Stimulated activated CD4-positive, alpha-beta T cell treated with anti-CD3 and anti-CD28 coated beads, Interleukin-12 subunit alpha, Interleukin-12 subunit beta, amount 100 ng/mL, for 4 hours (primary cell): ENCODE measurements around the gene SPAG16.
"Not testable (repeated sequence)": the region's sequence is repeated elsewhere in the genome, so short reads cannot be mapped to it uniquely, and the experiment has no call there.

Source experiments
- DNase-seq: peaks from one replicate; pipeline ENCODE4 v3.0.0-alpha.2; 2020

Gene SPAG16

DNA sequence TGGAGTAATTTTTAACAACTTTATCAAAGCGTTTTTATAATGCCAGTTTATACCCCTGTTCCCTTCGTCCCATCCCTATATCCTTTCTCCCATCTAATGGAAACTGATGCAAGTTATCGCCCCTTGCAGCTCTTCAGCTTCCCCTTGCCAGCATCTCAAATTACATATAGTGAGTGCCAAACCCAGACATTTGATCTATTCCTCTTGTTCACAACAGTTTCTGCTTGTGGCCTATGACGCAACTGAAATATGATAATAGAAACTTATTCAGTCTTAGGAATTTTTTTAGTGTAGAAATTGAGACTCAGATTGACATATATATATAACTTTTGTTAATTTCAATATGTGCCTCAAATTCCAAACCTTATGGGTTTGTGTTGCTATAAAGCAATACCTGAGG is 564.4 kb downstream of the SPAG16 start:
- DNase-seq, result no peak

DNA sequence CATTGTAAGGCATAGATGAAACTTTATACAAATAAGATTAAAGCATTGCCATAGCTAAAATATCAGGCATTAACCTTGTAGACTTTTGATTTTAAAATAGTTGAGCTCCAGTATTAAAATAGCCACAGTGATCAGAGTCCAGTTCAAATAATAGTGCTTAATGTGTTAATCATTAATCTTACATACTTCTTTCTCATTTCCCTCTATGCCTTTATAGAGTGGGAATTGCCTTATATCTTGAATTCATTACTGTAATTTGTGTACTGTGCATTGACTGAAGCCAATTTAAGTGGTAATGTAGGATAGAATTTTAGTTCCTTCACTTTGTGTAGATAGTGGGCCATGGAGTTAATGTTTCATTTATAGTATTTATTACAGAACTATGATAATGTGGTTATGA is 577.4 kb downstream of the SPAG16 start:
- no peak for DNase-seq

DNA sequence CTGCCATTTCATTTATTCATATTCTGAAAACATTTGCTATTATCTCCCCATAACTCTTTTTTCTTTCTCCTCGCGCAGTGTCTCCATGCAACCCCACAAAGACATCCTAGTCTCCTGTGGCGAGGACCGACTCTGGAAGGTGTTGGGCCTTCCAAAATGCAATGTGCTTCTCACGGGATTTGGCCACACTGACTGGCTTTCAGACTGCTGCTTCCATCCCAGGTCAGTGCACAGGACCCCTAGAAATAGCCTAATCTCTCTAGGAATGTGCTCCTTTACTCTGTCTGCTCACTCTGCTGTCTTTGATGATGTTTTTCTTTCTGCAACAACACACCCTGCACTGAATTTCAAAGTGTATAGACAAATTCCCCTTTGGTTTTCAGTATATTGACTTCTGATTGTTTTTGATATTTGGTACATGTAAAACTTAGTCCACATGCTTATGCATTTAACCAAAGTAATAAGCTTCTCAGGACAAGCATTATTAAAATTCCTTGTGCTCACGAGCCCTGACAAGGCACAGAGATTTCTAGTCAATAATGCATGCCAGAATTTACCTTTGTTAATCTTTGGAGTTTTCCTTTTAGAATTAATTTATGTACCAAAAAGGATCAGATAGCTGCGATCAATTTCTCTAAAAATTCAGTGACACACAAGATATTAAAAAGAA is 578.3 kb downstream of the SPAG16 start:
- DNase-seq, result no peak

DNA sequence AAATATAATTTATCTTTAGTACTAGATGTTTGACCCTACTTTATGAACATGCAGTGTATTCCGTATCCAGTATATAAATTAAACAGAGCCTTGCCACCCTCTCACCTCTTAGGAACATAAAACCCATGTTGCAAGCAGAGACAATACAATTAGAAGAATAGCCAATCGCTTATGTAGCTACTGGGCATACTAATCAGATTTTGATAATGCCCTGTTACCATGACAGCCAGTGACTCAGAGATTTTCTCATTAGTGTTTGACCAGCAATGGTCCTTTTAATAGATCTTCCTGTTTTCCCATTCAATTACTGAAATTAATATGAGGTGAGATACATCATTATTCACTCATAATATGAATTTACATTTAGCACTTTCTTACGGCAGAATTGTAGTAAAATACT is 579.3 kb downstream of the SPAG16 start:
- DNase-seq, result no peak

DNA sequence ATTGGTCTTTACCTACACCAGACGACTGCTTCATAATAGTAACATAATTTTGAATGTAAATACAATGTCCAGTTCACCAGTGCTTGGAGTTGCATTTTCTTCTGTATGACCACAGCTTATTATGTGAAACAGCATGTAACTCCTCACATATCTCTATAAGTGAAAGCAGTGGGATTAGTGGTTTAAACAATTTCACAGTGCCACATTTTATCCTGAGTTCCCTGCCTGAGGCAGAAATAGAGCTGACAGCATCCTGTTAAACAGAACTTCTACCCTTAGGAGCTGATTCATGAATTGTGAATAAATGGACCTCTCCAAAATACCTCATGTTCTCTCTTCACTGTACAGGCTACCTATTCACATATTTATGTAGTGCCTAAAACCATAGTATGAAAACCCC is 584.3 kb downstream of the SPAG16 start:
- DNase-seq, result no peak

DNA sequence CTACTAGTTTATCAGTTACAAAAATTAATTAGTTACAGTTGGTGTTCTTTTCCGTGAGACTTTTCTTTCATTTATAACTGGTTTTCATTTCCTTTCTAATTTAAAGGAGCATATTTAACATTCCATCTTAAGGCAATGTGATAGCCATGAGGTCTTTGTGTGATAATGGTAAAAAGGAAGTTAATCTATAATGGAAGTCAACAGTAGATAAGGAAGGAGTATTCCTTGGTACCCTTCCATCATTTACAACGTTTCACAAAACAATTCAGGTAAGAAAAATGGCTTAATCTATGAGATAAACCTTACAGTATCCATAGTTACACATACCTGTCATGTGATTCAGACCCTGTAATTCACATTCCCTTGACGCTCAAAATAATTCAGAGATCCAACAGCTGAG is 601.2 kb downstream of the SPAG16 start:
- DNase-seq, result no peak

DNA sequence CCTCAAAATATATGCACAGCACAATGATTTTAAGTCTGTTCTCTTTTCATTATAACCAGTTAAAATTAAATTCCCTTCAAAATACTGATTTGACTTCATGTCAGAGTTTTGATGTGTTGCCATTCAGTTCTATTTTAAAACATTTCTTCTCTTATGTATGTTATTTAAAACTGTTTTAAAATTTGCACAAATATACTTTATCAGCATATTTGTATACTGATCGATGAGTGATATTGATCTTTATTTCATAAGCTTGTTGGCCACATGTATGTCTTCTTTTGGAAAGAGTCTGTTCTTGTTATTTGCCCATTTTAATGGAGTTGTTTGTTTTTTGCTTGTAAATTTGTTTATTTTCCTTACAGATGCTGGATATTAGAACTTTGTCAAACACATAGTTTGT is 630.2 kb downstream of the SPAG16 start:
- no peak for DNase-seq

DNA sequence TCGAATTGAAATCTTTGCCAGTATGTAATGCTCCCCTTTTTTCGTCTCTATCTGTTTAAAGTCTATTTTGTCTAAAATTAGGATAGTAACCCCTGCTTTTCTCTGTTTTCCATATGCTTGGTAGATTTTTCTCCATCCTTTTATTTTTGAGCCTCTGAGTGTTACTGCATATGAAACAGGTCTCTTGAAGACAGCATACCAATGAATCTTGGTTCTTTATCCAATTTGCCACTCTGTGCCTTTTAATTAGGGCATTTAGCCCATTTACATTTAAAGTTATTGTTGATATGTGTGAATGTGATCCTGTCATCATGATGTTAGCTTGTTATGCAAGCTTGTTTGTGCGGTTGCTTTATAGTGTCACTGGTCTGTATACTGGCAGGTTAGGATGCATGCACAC is 635.8 kb downstream of the SPAG16 start:
- no peak for DNase-seq

DNA sequence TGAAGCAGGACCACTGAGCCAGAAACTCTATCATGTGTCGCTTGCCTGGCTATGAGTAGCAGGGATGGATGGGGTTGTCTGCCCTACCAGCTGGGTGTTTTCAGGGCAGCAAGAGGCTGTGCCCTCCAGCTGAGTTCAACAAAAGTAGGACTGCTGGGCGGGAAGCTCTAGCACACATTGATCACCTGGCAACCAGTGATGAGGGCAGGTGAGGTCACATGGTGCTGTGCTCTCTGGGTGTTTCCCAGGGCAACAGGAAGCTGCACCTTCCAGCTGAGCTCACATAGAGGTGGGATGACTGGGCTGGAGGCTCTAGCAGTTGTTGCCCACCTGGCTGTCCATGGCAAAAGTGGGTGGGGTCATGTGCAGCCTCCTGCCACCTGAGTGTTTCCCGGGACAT is 639.3 kb downstream of the SPAG16 start:
- no peak for DNase-seq

DNA sequence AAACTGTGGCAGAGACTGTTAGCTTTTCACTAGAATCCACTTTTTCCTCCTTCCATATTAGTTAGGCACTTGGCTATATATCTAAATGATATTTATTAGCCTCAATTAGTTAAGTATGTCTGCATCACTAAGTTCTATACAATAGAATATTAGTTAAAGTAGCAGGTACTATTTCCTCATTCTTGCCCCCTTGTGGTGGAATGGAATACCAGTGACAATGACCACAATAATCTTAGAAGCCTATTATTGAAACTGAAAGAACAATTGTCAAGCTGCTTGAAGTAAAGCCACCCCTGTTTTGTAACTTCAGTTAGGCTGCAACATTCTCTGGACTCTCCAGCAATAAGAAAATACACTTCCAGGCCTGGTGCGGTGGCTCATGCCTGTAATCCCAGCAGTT is 650.3 kb downstream of the SPAG16 start:
- DNase-seq, result no peak

DNA sequence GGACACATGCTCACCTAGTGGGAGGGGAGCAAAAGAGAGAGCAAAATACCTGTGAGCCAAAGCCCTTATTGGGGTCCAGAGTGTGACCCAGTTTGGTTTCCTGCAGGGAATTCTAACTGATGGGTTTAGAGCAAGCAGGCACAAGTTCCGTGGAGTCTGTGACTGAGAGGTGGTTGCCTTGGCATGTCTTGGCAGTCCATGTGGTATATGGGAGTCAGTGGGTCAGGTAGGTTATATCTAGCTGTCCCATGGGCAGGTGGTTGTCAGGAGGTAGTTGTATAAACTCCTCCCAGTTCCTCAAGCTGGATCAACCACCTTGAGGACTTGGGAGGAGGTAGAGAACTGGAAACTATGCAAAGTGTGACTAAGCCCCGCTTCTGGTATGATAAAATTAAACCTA is 673.8 kb downstream of the SPAG16 start:
- DNase-seq, result no peak

DNA sequence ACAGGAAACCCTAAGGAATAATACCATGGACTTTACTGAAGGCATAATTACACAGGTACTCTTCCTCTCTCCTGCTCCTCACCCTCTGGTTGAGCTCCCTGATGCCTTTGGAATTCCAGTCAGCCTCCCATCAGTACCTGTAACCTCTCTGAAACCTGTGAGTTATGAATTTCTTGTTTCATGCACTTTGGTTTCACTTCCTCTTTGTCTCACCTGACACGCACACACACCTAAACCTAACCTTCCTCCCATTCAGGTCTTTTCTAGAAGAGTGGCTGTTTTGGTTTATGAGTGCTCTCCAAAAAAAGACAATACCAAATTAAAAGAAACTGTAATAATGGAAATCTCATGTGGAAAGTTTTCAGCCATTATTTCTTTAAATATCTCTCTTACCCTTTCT is 675.3 kb downstream of the SPAG16 start:
- no peak for DNase-seq

DNA sequence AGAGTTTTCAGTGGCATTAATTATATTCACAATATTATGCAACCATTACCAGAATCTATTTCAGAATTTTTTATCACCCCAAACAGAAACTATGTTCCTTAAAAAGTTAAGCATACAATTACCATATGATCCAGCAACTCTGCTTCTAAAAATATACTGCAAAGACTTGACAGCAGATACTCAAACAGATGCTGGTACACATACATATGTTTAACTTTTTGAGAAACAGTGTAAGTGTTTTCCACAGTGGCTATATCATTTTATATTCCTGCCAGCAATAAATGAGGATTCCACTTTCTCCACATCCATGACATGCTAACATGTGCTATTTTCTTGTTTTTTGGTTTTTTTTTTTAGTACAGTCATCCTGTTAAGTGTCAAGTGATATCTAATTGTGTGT is 687.3 kb downstream of the SPAG16 start:
- DNase-seq, result no peak

DNA sequence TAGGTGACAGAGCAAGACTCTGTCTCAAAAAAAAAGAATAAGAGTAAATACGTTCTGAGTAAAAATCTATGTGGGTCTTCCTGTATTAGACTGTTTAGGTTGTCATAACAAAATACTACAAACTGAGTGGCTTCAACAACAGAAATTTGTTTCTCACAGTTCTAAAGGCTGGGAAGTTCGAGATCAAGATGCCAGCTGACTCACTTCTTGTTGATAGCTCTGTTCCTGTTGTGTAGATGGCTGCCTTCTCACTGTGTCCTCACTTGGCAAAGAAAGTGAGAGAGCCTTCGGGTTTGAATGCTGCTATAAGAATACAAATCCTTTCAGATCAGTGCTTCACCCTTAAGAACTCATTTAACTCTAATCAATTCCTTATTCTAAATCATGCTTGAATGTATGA is 696.6 kb downstream of the SPAG16 start:
- DNase-seq, result no peak

DNA sequence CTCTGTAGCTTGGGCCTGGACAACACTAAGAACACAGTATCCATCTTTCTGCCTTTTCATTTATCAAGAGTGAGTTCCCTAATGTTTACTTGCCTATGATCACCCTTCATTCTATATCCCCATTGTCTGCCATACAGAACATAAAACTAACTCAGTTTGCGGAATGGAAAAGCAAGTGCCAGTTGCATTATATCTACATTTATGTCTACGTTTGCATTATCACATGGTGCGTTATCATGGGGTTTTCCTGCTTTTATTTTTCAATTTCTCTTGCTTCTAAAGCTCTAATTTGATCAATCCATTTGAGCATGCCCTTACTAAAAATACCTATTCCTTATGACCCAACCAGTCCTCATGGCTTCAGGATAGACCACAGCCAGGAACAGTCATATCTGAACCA is 704.9 kb downstream of the SPAG16 start:
- no peak for DNase-seq

DNA sequence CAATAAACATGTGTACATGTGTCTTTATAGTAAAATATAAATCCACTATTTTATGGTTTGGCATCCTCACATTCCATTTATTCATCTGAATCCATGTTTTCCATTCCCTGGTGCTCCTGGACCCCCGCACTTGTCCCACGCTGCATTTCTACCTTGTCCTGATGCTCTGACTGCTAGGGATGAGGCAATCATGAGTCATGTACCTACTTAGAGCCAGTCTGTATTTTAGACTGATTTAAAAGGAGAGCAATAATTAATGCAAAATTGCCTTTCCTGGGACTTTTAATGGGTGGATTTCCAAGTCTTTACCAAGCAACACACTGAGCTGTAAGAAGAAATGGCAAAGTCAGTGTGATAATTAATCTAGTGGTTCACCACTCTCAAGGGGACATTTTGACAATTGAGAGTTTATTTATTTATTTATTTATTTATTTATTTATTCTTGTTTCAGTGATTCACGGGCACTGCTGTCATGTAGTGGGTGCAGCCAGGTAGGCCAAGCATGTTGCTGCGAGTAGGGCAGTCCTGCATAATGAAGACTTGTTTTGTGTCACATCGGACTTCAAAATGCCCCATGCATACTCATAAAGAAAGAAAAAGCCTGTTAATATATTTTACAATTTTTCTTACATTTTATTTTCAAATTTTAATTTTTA is 707.3 kb downstream of the SPAG16 start:
- DNase-seq, result no peak

DNA sequence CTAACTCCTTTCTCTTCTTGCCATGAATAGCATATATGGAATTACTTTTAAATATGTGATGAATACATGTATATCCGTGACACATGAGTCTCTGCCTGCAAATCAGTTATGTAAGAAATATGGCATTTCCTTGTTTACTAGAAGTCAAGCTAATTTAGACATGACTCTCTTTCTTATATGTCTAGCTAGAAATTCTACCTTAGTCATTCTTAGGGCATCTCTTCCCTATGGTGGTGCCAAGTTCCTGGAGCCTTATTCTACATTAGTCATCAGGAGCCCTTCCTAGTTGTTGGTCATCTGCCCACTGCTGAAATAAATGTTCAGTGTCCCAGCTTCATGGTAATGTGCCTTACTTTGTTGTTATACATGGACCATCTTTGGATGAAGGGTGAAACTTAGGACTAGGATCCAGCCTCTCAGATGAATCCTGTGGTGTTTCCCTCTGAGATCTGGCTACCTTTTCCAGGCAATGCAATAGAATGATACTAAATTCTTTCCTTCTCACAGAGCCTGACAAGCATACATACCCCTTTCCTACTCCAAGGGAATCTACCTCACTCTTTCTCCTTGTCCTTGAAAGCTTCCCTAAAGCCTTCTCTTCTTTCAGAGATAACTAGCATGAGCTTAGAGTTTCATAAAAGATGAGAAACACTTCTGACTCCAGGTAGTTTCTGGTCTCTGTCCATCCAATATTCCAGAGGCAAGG is 711.3 kb downstream of the SPAG16 start:
- DNase-seq, result no peak

DNA sequence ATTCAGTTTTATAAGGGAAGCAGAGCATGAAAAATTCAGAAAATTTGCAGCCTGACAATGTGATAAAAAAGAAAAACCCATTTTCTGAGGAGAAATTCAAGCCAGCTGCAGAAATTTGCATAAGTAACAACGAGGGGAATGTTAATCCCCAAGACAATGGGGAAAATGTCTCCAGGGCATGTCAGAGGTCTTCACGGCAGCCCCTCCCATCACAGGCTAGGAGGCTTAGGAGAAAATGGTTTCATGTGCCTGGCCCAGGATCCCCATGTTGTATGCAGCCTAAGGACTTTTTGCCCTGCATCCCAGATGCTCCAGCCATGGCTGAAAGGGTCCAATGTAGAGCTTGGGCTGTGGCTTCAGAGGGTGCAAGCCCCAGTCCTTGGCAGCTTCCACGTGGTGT is 714.7 kb downstream of the SPAG16 start:
- DNase-seq, result not testable (repeated sequence)

DNA sequence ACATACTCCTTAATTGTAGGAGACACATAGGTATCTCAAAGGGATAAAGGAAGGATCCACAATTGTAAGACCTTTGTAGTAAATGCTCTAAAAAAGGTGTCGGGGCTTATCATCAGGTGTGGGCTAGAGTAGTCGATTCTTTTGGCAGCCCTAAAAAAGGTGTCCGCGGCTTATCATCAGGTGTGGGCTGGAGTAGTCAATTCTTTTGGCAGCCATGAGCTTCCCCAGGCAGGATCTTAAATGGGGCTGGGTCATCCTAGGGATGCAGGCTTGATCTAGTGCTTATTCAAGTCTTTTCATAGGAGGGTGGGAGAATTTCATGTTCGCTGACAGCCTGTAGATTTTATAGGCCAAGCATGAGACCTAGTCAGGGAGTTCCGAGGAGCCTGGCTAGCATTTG is 720.2 kb downstream of the SPAG16 start:
- DNase-seq, result no peak

DNA sequence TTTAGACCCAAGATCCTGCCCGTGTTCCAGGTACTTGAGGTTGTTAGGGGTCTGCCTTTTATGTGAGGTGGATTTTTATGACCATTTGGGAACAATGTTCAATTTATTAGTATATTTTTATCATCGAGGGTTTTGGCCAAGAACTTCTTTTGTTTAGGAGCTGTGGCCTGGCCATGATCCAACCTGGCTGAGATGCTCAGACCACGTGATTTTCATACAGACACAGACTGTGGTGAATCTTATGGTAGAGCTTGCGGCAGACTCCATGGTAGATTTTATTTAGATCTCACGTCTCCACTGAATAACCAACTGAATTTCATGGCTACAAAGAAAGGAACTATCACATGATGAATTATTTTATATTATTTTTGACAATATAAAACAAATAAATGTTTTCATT is 721.1 kb downstream of the SPAG16 start:
- DNase-seq, result no peak

DNA sequence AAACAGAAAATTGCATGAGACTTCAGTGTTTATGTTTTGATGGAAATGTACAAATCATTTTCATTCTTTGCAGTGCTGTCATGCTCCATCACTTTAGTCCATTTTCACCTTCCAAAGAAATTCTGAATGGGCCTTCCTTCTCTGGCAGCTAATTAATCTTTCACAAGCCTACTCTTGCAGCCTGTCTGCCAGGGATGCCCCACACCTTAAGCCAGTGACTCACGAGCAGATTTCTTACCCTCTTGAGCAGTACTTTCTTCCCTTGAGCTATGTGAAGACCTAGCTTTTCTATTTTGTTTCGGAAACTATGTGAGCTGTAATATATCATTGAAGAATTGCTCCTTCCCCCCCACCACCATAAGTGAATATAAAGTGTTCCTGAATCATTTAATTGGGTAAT is 722.3 kb downstream of the SPAG16 start:
- no peak for DNase-seq

DNA sequence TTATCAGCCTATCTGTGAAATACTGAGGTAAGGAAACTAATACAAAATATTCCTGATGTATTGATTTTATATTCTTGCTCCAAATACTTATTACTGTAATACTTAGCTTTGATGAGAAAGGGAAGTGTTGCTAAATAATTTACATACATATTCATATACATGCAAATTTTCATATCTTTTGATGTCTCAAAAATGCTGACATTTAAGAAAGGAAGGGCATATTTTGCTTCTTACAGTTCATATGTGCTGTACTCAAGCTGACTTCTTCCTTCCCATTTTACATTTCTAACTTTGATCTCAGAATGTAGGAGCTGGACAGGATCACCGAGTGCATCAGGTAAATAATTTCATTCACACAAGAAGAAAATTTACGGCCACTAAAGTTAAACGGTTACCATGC is 727.4 kb downstream of the SPAG16 start:
- no peak for DNase-seq

DNA sequence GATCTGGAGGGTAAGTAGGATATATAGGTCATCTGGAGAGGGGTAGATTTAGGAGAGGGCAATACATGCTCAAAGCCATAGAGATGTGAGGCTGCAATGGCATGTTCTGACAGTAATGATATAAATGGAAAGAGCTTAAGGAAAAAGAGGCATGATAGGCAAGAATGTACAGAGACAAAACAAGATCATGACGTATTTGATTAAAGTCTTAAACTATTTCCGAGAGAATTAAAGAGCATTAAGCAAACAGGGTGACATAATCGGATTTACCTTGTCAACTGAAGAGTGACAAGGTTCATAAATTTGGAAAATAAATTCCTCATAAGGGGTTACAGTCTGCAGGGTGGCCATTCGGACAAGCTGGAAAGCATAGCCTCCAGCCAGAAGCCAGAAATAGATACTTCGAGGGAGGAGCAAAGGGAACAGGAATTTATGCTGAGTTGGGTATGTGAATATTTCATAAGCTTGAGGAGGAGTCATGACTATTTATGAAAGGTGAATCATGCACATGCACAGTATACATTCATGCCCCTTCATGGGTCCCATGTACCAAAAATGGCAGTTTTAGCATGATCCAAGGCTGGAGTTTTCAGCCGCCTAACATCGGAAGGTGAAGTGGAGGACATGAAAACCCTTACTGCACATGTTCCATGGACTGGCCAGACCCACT is 730.4 kb downstream of the SPAG16 start:
- no peak for DNase-seq
